Measurements from ENCODE around the gene SELENOO.

SELENOO gene

DNA sequence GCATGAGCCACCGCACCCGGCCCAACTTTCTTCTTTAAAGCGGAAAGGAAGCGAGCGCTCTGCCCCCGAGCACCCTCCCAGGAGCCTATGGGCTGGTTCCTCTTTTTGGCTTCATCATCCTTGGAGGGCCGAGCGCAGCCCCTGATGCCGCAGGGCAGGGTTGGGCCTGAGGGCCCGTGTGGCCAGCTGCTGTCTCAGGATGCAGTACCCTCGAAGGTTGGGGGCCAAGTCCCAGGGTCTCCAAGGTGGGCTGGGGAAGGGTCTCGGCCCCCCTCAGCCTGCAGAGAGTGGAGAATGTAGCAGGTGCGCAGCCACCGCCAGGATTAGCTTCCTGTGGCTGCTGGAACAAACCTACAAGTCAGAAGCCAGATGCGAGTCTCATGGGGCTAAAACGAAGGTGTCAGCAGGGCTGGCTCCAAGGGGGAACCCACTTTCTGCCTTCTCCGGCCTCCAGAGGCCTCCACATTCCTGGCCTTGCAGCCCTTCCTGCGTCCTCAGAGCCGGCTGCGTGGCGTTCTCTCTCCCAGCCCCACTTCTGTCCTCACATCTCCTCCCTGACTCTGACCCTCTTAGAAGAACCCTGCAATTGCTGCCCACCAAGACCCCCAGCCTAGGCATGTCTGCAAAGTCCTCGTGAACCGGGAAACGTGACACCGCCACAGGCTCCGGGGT lies 27.4 kb upstream of the SELENOO start:
- WGBS (ENCODE audit: insufficient coverage, insufficient read length): no CpG with 5 or more reads among the region's 26 CpGs
- Histone ChIP-seq H3K4me1 (ENCODE audit: control insufficient read depth, insufficient read depth, low read length) (peaks cover 5% of the 10 kb centered on the region), H3K27ac (ENCODE audit: low read length) (no peak overlapping the region), H3K9me3 (ENCODE audit: control insufficient read depth, insufficient read depth, low read length) (no peaks in the 10 kb centered on the region), H3K4me3 (ENCODE audit: low read length) (no peak overlapping the region), H3K36me3 (ENCODE audit: control insufficient read depth, insufficient read depth, low read length) (no peaks in the 10 kb centered on the region; the same call in 1 of the 2 replicates), H3K27me3 (ENCODE audit: control insufficient read depth, insufficient read depth, low read length) (peaks cover 5% of the 10 kb centered on the region)
- no peak for DNase-seq (ENCODE audit: low read depth, low spot score)

DNA sequence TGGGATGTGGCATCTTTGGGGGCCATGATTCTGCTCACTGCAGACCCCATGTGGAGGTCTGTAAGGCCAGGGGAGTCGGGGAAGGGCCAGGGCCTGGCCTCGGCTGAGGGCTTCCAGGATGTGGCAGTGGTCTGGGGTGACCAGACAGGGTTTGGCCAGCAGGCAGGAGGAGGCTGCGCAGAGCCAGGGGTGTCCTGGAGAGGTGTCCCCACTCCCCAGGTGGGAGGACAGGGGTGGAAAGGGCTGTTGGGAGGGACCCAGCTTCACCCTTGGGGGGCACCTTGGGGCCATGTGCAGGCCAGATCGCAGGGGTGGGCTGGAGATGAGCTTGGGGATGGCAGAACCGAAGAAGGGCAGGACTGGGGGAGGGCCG lies 26.8 kb upstream of the SELENOO start:
- Histone ChIP-seq H3K4me3 (ENCODE audit: low read length) (no peak overlapping the region), H3K27me3 (ENCODE audit: control insufficient read depth, insufficient read depth, low read length) (peaks cover 3% of the 10 kb centered on the region), H3K4me1 (ENCODE audit: control insufficient read depth, insufficient read depth, low read length) (peaks cover 5% of the 10 kb centered on the region), H3K36me3 (ENCODE audit: control insufficient read depth, insufficient read depth, low read length) (no peaks in the 10 kb centered on the region; the same call in 1 of the 2 replicates), H3K9me3 (ENCODE audit: control insufficient read depth, insufficient read depth, low read length) (no peaks in the 10 kb centered on the region), H3K27ac (ENCODE audit: low read length) (no peak overlapping the region)
- no peak for DNase-seq (ENCODE audit: low read depth, low spot score)
- no CpG with 5 or more reads among the region's 6 CpGs for WGBS (ENCODE audit: insufficient coverage, insufficient read length)

- H3K4me1 ChIP-seq (ENCODE audit: control insufficient read depth, insufficient read depth, low read length): peaks cover 5% of the 10 kb centered on the region
- no peak for DNase-seq (ENCODE audit: low read depth, low spot score)
- H3K4me3 ChIP-seq (ENCODE audit: low read length): no peak overlapping the region
- no peaks in the 10 kb centered on the region for H3K27me3 ChIP-seq (ENCODE audit: control insufficient read depth, insufficient read depth, low read length)
- no peaks in the 10 kb centered on the region for H3K9me3 ChIP-seq (ENCODE audit: control insufficient read depth, insufficient read depth, low read length)
- no peaks in the 10 kb centered on the region; the same call in 1 of the 2 replicates for H3K36me3 ChIP-seq (ENCODE audit: control insufficient read depth, insufficient read depth, low read length)
- no peak overlapping the region for H3K27ac ChIP-seq (ENCODE audit: low read length)
- no CpG with 5 or more reads among the region's 27 CpGs for WGBS (ENCODE audit: insufficient coverage, insufficient read length)
Observed at GRCh38 chr22:50174382-50175190, 26.2 kb upstream of the SELENOO start.

DNA sequence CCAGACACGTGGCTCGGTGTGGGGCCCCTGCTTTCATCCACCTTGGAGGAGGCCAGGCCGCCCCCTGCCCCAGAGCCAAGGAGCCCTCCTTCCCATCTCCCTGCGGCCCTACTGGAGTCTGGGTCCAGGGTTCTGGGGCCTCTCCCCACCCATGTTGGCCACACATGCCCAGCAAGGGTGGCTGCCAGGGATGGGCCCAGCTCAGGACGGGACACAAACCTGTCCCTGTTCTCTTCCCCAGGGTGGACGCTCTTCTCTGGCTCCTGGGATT lies 25.7 kb upstream of the SELENOO start:
- H3K9me3 ChIP-seq (ENCODE audit: control insufficient read depth, insufficient read depth, low read length): no peaks in the 10 kb centered on the region
- no peaks in the 10 kb centered on the region for H3K27me3 ChIP-seq (ENCODE audit: control insufficient read depth, insufficient read depth, low read length)
- H3K4me3 ChIP-seq (ENCODE audit: low read length): no peak overlapping the region
- H3K36me3 ChIP-seq (ENCODE audit: control insufficient read depth, insufficient read depth, low read length): no peaks in the 10 kb centered on the region; the same call in 1 of the 2 replicates
- no peak overlapping the region for H3K27ac ChIP-seq (ENCODE audit: low read length)
- no peak for DNase-seq (ENCODE audit: low read depth, low spot score)
- H3K4me1 ChIP-seq (ENCODE audit: control insufficient read depth, insufficient read depth, low read length): peaks cover 5% of the 10 kb centered on the region
- no CpG with 5 or more reads among the region's 6 CpGs for WGBS (ENCODE audit: insufficient coverage, insufficient read length)

GRCh38 chr22:50175921-50176849 lies 24.6 kb upstream of the SELENOO start:
- H3K4me1 ChIP-seq (ENCODE audit: control insufficient read depth, insufficient read depth, low read length): peaks cover 5% of the 10 kb centered on the region

GRCh38 chr22:50176850-50177536 lies 23.8 kb upstream of the SELENOO start:
- no peak for DNase-seq (ENCODE audit: low read depth, low spot score)
- no peak overlapping the region for H3K4me3 ChIP-seq (ENCODE audit: low read length)
- H3K9me3 ChIP-seq (ENCODE audit: control insufficient read depth, insufficient read depth, low read length): no peaks in the 10 kb centered on the region
- no peaks in the 10 kb centered on the region for H3K27me3 ChIP-seq (ENCODE audit: control insufficient read depth, insufficient read depth, low read length)
- WGBS (ENCODE audit: insufficient coverage, insufficient read length): no CpG with 5 or more reads among the region's 76 CpGs
- H3K36me3 ChIP-seq (ENCODE audit: control insufficient read depth, insufficient read depth, low read length): no peaks in the 10 kb centered on the region; the same call in 1 of the 2 replicates
- H3K4me1 ChIP-seq (ENCODE audit: control insufficient read depth, insufficient read depth, low read length): peaks cover 5% of the 10 kb centered on the region
- H3K27ac ChIP-seq (ENCODE audit: low read length): no peak overlapping the region

More at GRCh38 chr22:50175921-50176849, 24.6 kb upstream of the SELENOO start:
- no peaks in the 10 kb centered on the region for H3K27me3 ChIP-seq (ENCODE audit: control insufficient read depth, insufficient read depth, low read length)
- no peaks in the 10 kb centered on the region; the same call in 1 of the 2 replicates for H3K36me3 ChIP-seq (ENCODE audit: control insufficient read depth, insufficient read depth, low read length)
- H3K4me3 ChIP-seq (ENCODE audit: low read length): no peak overlapping the region
- no peak for DNase-seq (ENCODE audit: low read depth, low spot score)
- H3K27ac ChIP-seq (ENCODE audit: low read length): no peak overlapping the region
- no peaks in the 10 kb centered on the region for H3K9me3 ChIP-seq (ENCODE audit: control insufficient read depth, insufficient read depth, low read length)
- no CpG with 5 or more reads among the region's 27 CpGs for WGBS (ENCODE audit: insufficient coverage, insufficient read length)

- WGBS (ENCODE audit: insufficient coverage, insufficient read length): no CpG with 5 or more reads among the region's 98 CpGs
- Histone ChIP-seq H3K4me1 (ENCODE audit: control insufficient read depth, insufficient read depth, low read length) (peaks cover 5% of the 10 kb centered on the region), H3K4me3 (ENCODE audit: low read length) (no peak overlapping the region), H3K36me3 (ENCODE audit: control insufficient read depth, insufficient read depth, low read length) (no peaks in the 10 kb centered on the region; the same call in 1 of the 2 replicates), H3K27me3 (ENCODE audit: control insufficient read depth, insufficient read depth, low read length) (no peaks in the 10 kb centered on the region), H3K27ac (ENCODE audit: low read length) (no peak overlapping the region), H3K9me3 (ENCODE audit: control insufficient read depth, insufficient read depth, low read length) (no peaks in the 10 kb centered on the region)
- DNase-seq (ENCODE audit: low read depth, low spot score): no peak
Observed at GRCh38 chr22:50177537-50178470, 23.0 kb upstream of the SELENOO start.

- Histone ChIP-seq H3K9me3 (ENCODE audit: control insufficient read depth, insufficient read depth, low read length) (no peaks in the 10 kb centered on the region), H3K4me1 (ENCODE audit: control insufficient read depth, insufficient read depth, low read length) (peaks cover 5% of the 10 kb centered on the region), H3K27me3 (ENCODE audit: control insufficient read depth, insufficient read depth, low read length) (no peaks in the 10 kb centered on the region), H3K27ac (ENCODE audit: low read length) (no peak overlapping the region), H3K4me3 (ENCODE audit: low read length) (no peak overlapping the region), H3K36me3 (ENCODE audit: control insufficient read depth, insufficient read depth, low read length) (no peaks in the 10 kb centered on the region; the same call in 1 of the 2 replicates)
- no peak for DNase-seq (ENCODE audit: low read depth, low spot score)
- no CpG with 5 or more reads among the region's 22 CpGs for WGBS (ENCODE audit: insufficient coverage, insufficient read length)
Observed at GRCh38 chr22:50178471-50178864, 22.3 kb upstream of the SELENOO start.
